DMS114 treated with DMSO at 0.1 percent for 48 hours (cell line): ENCODE data around the gene RIN3.
"Not testable (repeated sequence)": the region's sequence is repeated elsewhere in the genome, so short reads cannot be mapped to it uniquely, and the experiment has no call there.

Experiments used
- DNase-seq: peaks from one replicate; lab custom pipeline; 2025; ENCODE audit not compliant: unreplicated experiment; lab: John Stamatoyannopoulos, UW

Gene RIN3

GRCh38 chr14:92528486-92529100, 15.0 kb downstream of the RIN3 start:
- no peak for DNase-seq

- no peak for DNase-seq
These were observed 16.3 kb downstream of the RIN3 start for GRCh38 chr14:92529903-92530302.

- no peak for DNase-seq
These were observed 17.7 kb downstream of the RIN3 start for GRCh38 chr14:92531106-92531873.

- DNase-seq, result no peak
These were observed 19.0 kb downstream of the RIN3 start for GRCh38 chr14:92532490-92533163.

GRCh38 chr14:92534932-92535643, 21.5 kb downstream of the RIN3 start:
- no peak for DNase-seq

- not testable (repeated sequence) for DNase-seq
These were observed 22.6 kb downstream of the RIN3 start for GRCh38 chr14:92536231-92536630.

GRCh38 chr14:92538412-92538985, 24.9 kb downstream of the RIN3 start:
- DNase-seq, result no peak

GRCh38 chr14:92539419-92539818, 25.8 kb downstream of the RIN3 start:
- no peak for DNase-seq

GRCh38 chr14:92539875-92540274, 26.3 kb downstream of the RIN3 start:
- no peak for DNase-seq

- DNase-seq, result no peak
These were observed 27.0 kb downstream of the RIN3 start for GRCh38 chr14:92540472-92541048.

- no peak for DNase-seq
These were observed 29.4 kb downstream of the RIN3 start for GRCh38 chr14:92542766-92543554.

- no peak for DNase-seq
These were observed 30.6 kb downstream of the RIN3 start for GRCh38 chr14:92544051-92544720.

- no peak for DNase-seq
These were observed 32.9 kb downstream of the RIN3 start for GRCh38 chr14:92546347-92547053.

GRCh38 chr14:92549105-92549858, 35.7 kb downstream of the RIN3 start:
- no peak for DNase-seq

- DNase-seq, result no peak
These were observed 36.3 kb downstream of the RIN3 start for GRCh38 chr14:92549859-92550230.

- DNase-seq, result no peak
These were observed 37.7 kb downstream of the RIN3 start for GRCh38 chr14:92551044-92551841.

GRCh38 chr14:92552066-92552465, 38.5 kb downstream of the RIN3 start:
- DNase-seq, result no peak
